NB4 (cell line): ENCODE data around the gene DNAH8.

Experiments used
- DNase-seq: peaks from one replicate; pipeline ENCODE4 v3.0.0; 2010; ENCODE audit warnings: low read depth
- H3K4me3 ChIP-seq: one replicate; pipeline ENCODE4 v1.5.1; 2011; ENCODE audit warnings: mild to moderate bottlenecking, low read depth, low read length, moderate library complexity
- CTCF ChIP-seq: IDR thresholded peaks from one replicate; pipeline ENCODE4 v1.5.1; 2012; ENCODE audit warnings: low read depth, low read length
- MAX ChIP-seq: IDR thresholded peaks from 2 replicates; pipeline ENCODE4 v1.6.1; 2011; ENCODE audit warnings: low read depth, low read length
- MYC ChIP-seq: IDR thresholded peaks from 2 replicates; pipeline ENCODE4 v1.6.1; 2011; ENCODE audit warnings: low read depth, low read length
- POLR2A ChIP-seq: IDR thresholded peaks from 2 replicates; pipeline ENCODE4 v1.6.1; 2011; ENCODE audit warnings: mild to moderate bottlenecking; ENCODE audit not compliant: insufficient read length; ENCODE audit errors: extremely low read depth

Gene DNAH8

GRCh38 chr6:38776515-38776914 is 61.4 kb downstream of the DNAH8 start:
- no peak for DNase-seq
- TF ChIP-seq MAX (no peak), POLR2A (no peak), CTCF (no peak), MYC (no peak)
- no peak overlapping the region for H3K4me3 ChIP-seq

GRCh38 chr6:38779310-38780062 is 64.4 kb downstream of the DNAH8 start:
- H3K4me3 ChIP-seq = no peak overlapping the region
- DNase-seq = no peak
- no peak for TF ChIP-seq MAX
- no peak for TF ChIP-seq CTCF
- TF ChIP-seq POLR2A = no peak
- no peak for TF ChIP-seq MYC

GRCh38 chr6:38782616-38783015 is 67.5 kb downstream of the DNAH8 start:
- no peak overlapping the region for H3K4me3 ChIP-seq
- DNase-seq = no peak
- no peak for TF ChIP-seq POLR2A
- no peak for TF ChIP-seq MAX
- TF ChIP-seq CTCF = no peak
- TF ChIP-seq MYC = no peak

- H3K4me3 ChIP-seq = no peak overlapping the region
- no peak for TF ChIP-seq MAX
- no peak for TF ChIP-seq CTCF
- TF ChIP-seq MYC = no peak
- no peak for TF ChIP-seq POLR2A
- no peak for DNase-seq
Measured at GRCh38 chr6:38783443-38784228, 68.5 kb downstream of the DNAH8 start.

- no peak for DNase-seq
- no peak overlapping the region for H3K4me3 ChIP-seq
- no peak for TF ChIP-seq POLR2A
- TF ChIP-seq MYC = no peak
- TF ChIP-seq CTCF = no peak
Measured at GRCh38 chr6:38784506-38785235, 69.6 kb downstream of the DNAH8 start.
